Measurements from ENCODE around the gene ZNF646. TPM values are rescaled to one million over a fixed set of nuclear protein-coding genes. Genes with fewer than 3 reads are reported as not detected.

Gene ZNF646
- total and polyA plus RNA-seq, 2 donors (not counting 3 experiments of a cell fraction or from before 2014, with no cell fraction given), result 4.1 to 15.9 TPM

DNA sequence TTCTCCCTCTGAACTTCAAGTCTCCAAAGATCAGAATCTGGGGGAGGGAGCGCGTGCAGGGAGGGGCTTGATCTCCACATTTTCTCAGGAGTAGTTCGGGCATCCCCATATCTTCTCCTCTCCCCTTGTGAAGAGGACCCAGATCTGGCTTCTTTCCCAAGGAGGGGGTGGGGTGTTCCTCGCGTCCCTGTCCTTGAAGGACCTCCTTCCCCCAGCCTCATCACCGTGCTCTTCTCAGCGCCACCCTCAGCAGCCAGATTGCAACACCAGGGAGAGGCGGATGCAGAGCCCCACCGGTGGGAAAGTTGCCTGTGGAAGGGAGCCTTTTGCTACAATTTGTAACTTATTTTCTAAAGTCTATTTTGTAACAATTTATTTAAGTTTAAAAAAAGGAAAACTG, 8.9 kb downstream of the ZNF646 start:
- Histone ChIP-seq H3K79me2 (ENCODE audit: control insufficient read depth, insufficient read depth, low read length) (peaks cover 4% of the 10 kb centered on the region), H3K9ac (replicated peaks; ENCODE audit: extremely low read depth, insufficient read depth, low read length) (no peak overlapping the region), H2AFZ (ENCODE audit: low read depth, low read length) (no peak overlapping the region), H3K4me1 (ENCODE audit: control insufficient read depth, extremely low read depth, insufficient read depth, low read length) (no peaks in the 10 kb centered on the region), H4K20me1 (replicated peaks; ENCODE audit: control insufficient read depth, extremely low read depth, insufficient read depth, low read length) (no peaks in the 10 kb centered on the region), H3K9me1 (replicated peaks; ENCODE audit: control insufficient read depth, extremely low read depth, insufficient read depth, low read length) (no peaks in the 10 kb centered on the region), H3K27me3 (ENCODE audit: control insufficient read depth in 2 of 2, insufficient read depth in 2 of 2, low read length in 2 of 2) (no peaks in the 10 kb centered on the region), H3K9me3 (replicated peaks; ENCODE audit: control insufficient read depth, insufficient read depth, low read length) (no peaks in the 10 kb centered on the region), H3K36me3 (ENCODE audit: control insufficient read depth in 2 of 2, extremely low read depth in 1 of 2, insufficient read depth in 2 of 2, low read length in 2 of 2) (peaks cover 3 to 29% of the 10 kb centered on the region in 2 experiments), H3K27ac (ENCODE audit: insufficient read depth, low read depth, low read length) (no peak overlapping the region), H3K4me2 (ENCODE audit: insufficient read depth, low read length) (no peak overlapping the region), H3K4me3 (replicated peaks in 1 of 3; ENCODE audit: insufficient read depth in 1 of 3, low read depth in 1 of 3, low read length in 3 of 3) (no peak overlapping the region)
- dilution Hi-C loops (cut with MboI; ENCODE audit: extremely low pct_ligation_motif_present, low sequenced_read_pairs) (no loop called here), intact Hi-C loops (cut with micrococcal nuclease) (no loop called here)
- no peak for TF ChIP-seq FOS (IDR thresholded peaks at IDR 0.05; ENCODE audit: borderline replicate concordance, insufficient read depth, low read length)
- TF ChIP-seq, protein P1, sequence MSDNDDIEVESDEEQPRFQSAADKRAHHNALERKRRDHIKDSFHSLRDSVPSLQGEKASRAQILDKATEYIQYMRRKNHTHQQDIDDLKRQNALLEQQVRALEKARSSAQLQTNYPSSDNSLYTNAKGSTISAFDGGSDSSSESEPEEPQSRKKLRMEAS (IDR thresholded peaks at IDR 0.05; ENCODE audit: insufficient read depth, insufficient read length), result no peak
- TF ChIP-seq GATA2 (IDR thresholded peaks at IDR 0.05; ENCODE audit: insufficient read depth, insufficient read length, low read depth, low read length), result no peak
- TF ChIP-seq, protein P2, sequence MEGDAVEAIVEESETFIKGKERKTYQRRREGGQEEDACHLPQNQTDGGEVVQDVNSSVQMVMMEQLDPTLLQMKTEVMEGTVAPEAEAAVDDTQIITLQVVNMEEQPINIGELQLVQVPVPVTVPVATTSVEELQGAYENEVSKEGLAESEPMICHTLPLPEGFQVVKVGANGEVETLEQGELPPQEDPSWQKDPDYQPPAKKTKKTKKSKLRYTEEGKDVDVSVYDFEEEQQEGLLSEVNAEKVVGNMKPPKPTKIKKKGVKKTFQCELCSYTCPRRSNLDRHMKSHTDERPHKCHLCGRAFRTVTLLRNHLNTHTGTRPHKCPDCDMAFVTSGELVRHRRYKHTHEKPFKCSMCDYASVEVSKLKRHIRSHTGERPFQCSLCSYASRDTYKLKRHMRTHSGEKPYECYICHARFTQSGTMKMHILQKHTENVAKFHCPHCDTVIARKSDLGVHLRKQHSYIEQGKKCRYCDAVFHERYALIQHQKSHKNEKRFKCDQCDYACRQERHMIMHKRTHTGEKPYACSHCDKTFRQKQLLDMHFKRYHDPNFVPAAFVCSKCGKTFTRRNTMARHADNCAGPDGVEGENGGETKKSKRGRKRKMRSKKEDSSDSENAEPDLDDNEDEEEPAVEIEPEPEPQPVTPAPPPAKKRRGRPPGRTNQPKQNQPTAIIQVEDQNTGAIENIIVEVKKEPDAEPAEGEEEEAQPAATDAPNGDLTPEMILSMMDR (IDR thresholded peaks at IDR 0.05; ENCODE audit: extremely low read depth in 1 of 2, insufficient read depth in 1 of 2, low read depth in 1 of 2, low read length in 2 of 2), result no peak
- TF ChIP-seq EZH2 (IDR thresholded peaks at IDR 0.05; ENCODE audit: borderline replicate concordance, low read depth, low read length, severe bottlenecking), result no peak
- TF ChIP-seq POLR2AphosphoS5 (IDR thresholded peaks at IDR 0.05; ENCODE audit: insufficient read depth, low read depth, low read length), result no peak
- TF ChIP-seq MYC (IDR thresholded peaks at IDR 0.05; ENCODE audit: low read depth, low read length), result no peak
- TF ChIP-seq POLR2A (IDR thresholded peaks at IDR 0.05; ENCODE audit: low read depth, low read length), result no peak
- TF ChIP-seq JUN (IDR thresholded peaks at IDR 0.05; ENCODE audit: borderline replicate concordance, insufficient read depth, insufficient read length, low read depth), result no peak
- no peak for FAIRE-seq
- POLR2A ChIA-PET, result no interaction called here
- CTCF ChIA-PET, result no interaction called here
- BruUV-seq (replicated peaks), result no TSS peak
- no peak for DNase-seq (ENCODE audit: low read depth, low spot score)

Data from endothelial cell of umbilical vein (primary cell).